HEK293 (cell line): Measurements from ENCODE around the gene POC1B.

Experiments
- BCL11B ChIP-seq: fragments of 450-650 bp; formaldehyde crosslinking; IDR thresholded peaks from 2 replicates; pipeline ENCODE4 v1.5.1; 2016; ENCODE audit warnings: low read depth, missing biosample characterization, missing genetic modification characterization
- GFI1B ChIP-seq: fragments of 450-650 bp; formaldehyde crosslinking; IDR thresholded peaks from 2 replicates; pipeline ENCODE4 v1.5.1; 2016; ENCODE audit warnings: missing biosample characterization, missing genetic modification characterization
- TCF7L2 ChIP-seq: IDR thresholded peaks from 2 replicates; pipeline ENCODE4 v1.6.1; 2011; ENCODE audit warnings: low read depth, mild to moderate bottlenecking, inconsistent platforms, low read length, moderate library complexity, borderline replicate concordance
- ZBTB49 ChIP-seq: fragments of 450-650 bp; formaldehyde crosslinking; IDR thresholded peaks from 2 replicates; pipeline ENCODE4 v1.5.1; 2016; ENCODE audit warnings: missing biosample characterization, missing genetic modification characterization, low read depth
- ZBTB6 ChIP-seq: fragments of 450-650 bp; formaldehyde crosslinking; IDR thresholded peaks from 2 replicates; pipeline ENCODE4 v1.5.1; 2017; ENCODE audit warnings: missing biosample characterization, missing genetic modification characterization
- ZFHX2 ChIP-seq: fragments of 450-650 bp; formaldehyde crosslinking; conservative IDR thresholded peaks from 2 replicates; pipeline ENCODE4 v1.5.1; 2016; ENCODE audit warnings: missing biosample characterization, missing genetic modification characterization
- ZNF148 ChIP-seq: fragments of 450-650 bp; formaldehyde crosslinking; IDR thresholded peaks from 2 replicates; pipeline ENCODE4 v1.5.0; 2017; ENCODE audit warnings: missing biosample characterization, missing genetic modification characterization, borderline replicate concordance
- ZNF280D ChIP-seq: fragments of 450-650 bp; formaldehyde crosslinking; IDR thresholded peaks from 2 replicates; pipeline ENCODE4 v1.5.1; 2016; ENCODE audit warnings: missing biosample characterization, missing genetic modification characterization
- ZNF398 ChIP-seq: fragments of 450-650 bp; formaldehyde crosslinking; IDR thresholded peaks from 2 replicates; pipeline ENCODE4 v1.5.1; 2017; ENCODE audit warnings: missing biosample characterization, missing genetic modification characterization
- ZNF416 ChIP-seq: fragments of 450-650 bp; formaldehyde crosslinking; IDR thresholded peaks from 2 replicates; pipeline ENCODE4 v1.5.1; 2016; ENCODE audit warnings: missing biosample characterization, missing genetic modification characterization
- ZNF513 ChIP-seq: fragments of 450-650 bp; IDR thresholded peaks from 2 replicates; pipeline ENCODE4 v1.5.1; 2018; ENCODE audit warnings: missing biosample characterization, missing genetic modification characterization
- ZNF555 ChIP-seq: fragments of 450-650 bp; formaldehyde crosslinking; conservative IDR thresholded peaks from 2 replicates; pipeline ENCODE4 v1.5.1; 2017; ENCODE audit warnings: missing biosample characterization, mild to moderate bottlenecking, missing genetic modification characterization, inconsistent platforms
- ZNF580 ChIP-seq: fragments of 450-650 bp; formaldehyde crosslinking; IDR thresholded peaks from 2 replicates; pipeline ENCODE4 v1.5.1; 2016; ENCODE audit warnings: missing biosample characterization, missing genetic modification characterization
- ZNF585B ChIP-seq: fragments of 450-650 bp; formaldehyde crosslinking; IDR thresholded peaks from 2 replicates; pipeline ENCODE4 v1.5.1; 2016; ENCODE audit warnings: missing biosample characterization, missing genetic modification characterization
- ZNF76 ChIP-seq: fragments of 450-650 bp; formaldehyde crosslinking; IDR thresholded peaks from 2 replicates; pipeline ENCODE4; 2016; ENCODE audit warnings: low read depth, missing biosample characterization, missing genetic modification characterization, borderline replicate concordance
- ZNF777 ChIP-seq: fragments of 450-650 bp; formaldehyde crosslinking; IDR thresholded peaks from 2 replicates; pipeline ENCODE4 v1.5.1; 2017; ENCODE audit warnings: missing biosample characterization, missing genetic modification characterization, borderline replicate concordance
- ZNF785 ChIP-seq: fragments of 450-650 bp; formaldehyde crosslinking; IDR thresholded peaks from 2 replicates; pipeline ENCODE4 v1.5.1; 2016; ENCODE audit warnings: missing biosample characterization, missing genetic modification characterization
- ZNF791 ChIP-seq: fragments of 450-650 bp; formaldehyde crosslinking; IDR thresholded peaks from 2 replicates; pipeline ENCODE4 v1.5.1; 2016; ENCODE audit warnings: missing biosample characterization, missing genetic modification characterization
- ZNF837 ChIP-seq: fragments of 450-650 bp; formaldehyde crosslinking; IDR thresholded peaks from 2 replicates; pipeline ENCODE4 v1.5.1; 2016; ENCODE audit warnings: missing biosample characterization, missing genetic modification characterization
- TF ChIP-seq, protein P1 (sequence below): fragments of 450-650 bp; formaldehyde crosslinking; IDR thresholded peaks from 2 replicates; pipeline ENCODE4 v1.5.1; 2016; ENCODE audit warnings: missing biosample characterization, missing genetic modification characterization
- TF ChIP-seq, protein P2 (sequence below): fragments of 450-650 bp; formaldehyde crosslinking; optimal IDR thresholded peaks from 2 replicates; pipeline ENCODE3; 2016; ENCODE audit warnings: missing biosample characterization, mild to moderate bottlenecking, missing genetic modification characterization

The POC1B gene

DNA sequence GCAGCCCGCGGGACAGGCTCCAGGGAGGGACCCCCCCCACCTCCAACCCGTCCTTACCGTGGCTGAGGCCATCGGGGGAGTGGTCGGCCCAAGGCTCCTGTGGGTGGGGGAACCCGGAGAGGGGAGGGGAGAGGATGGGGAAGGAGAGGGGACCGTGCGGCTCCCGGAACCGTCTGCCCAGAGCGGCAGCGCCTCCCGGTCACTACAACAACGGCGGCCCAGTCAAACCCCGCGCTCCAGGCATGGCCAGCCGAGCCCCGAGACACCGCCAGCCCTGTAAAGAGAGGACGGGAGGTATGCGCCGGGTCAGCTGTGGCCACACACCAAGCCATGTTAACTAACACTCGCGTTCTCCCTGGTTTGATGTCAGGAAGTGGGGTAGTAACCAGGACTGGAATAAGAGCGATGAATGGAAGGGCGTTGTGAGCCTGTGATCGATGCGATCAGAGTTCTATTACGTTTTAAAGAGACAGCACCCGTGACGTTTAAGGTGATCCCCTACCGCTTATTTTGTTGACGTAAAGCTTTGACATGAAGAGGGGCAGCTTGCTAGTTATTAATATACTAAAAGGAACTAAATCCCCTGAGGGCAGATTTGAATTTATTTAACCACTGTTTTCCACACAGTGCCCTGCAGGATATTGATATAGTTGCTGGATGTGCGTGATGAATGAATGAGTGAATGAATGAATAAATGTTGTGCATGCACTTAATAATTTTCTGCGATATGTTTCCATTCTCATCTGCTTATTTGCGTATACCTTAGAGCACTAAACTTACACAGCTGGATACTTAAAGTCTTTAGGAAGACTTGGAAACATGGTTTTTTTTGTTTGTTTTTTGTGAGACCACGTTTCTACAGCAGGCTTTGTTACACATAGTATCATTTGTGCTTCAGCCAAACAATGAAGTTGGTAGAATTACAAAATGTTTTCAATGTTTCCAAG is at the start of gene POC1B (continued):
- TF ChIP-seq, protein P1, sequence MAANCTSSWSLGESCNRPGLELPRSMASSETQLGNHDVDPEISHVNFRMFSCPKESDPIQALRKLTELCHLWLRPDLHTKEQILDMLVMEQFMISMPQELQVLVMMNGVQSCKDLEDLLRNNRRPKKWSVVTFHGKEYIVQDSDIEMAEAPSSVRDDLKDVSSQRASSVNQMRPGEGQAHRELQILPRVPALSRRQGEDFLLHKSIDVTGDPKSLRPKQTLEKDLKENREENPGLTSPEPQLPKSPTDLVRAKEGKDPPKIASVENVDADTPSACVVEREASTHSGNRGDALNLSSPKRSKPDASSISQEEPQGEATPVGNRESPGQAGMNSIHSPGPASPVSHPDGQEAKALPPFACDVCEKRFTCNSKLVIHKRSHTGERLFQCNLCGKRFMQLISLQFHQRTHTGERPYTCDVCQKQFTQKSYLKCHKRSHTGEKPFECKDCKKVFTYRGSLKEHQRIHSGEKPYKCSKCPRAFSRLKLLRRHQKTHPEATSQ = no peak
- TF ChIP-seq BCL11B (no peak), ZNF785 (tag by site-specific recombination) (peak; percentile 56; the same call in 1 of the 2 replicates), ZNF791 (tag by site-specific recombination) (no peak), ZNF398 (tag by site-specific recombination) (peak; percentile 95), ZNF555 (tag by site-specific recombination) (no peak), ZNF280D (tag by site-specific recombination) (no peak), TCF7L2 (no peak; the same call in 1 of the 2 replicates), ZBTB49 (tag by site-specific recombination) (no peak), GFI1B (tag by site-specific recombination) (no peak), ZNF513 (tag by site-specific recombination) (peak; percentile 22; the same call in 1 of the 2 replicates), ZBTB6 (no peak; the same call in 1 of the 2 replicates), ZNF585B (no peak), ZFHX2 (tag by site-specific recombination) (no peak; the same call in 1 of the 2 replicates), ZNF777 (tag by site-specific recombination) (peak; percentile 93; the same call in 1 of the 2 replicates), ZNF580 (tag by site-specific recombination) (peak; percentile 97), ZNF416 (tag by site-specific recombination) (no peak), ZNF837 (tag by site-specific recombination) (no peak), ZNF76 (tag by site-specific recombination) (peak; percentile 51; the same call in 1 of the 2 replicates), ZNF148 (tag by site-specific recombination) (no peak)
- TF ChIP-seq, protein P2, sequence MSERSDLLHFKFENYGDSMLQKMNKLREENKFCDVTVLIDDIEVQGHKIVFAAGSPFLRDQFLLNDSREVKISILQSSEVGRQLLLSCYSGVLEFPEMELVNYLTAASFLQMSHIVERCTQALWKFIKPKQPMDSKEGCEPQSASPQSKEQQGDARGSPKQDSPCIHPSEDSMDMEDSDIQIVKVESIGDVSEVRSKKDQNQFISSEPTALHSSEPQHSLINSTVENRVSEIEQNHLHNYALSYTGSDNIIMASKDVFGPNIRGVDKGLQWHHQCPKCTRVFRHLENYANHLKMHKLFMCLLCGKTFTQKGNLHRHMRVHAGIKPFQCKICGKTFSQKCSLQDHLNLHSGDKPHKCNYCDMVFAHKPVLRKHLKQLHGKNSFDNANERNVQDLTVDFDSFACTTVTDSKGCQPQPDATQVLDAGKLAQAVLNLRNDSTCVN (tag by site-specific recombination) = peak; percentile 55
